K562 (cell line): ENCODE measurements around the gene SNX30. TPM values are rescaled to one million over a fixed set of nuclear protein-coding genes. Genes with fewer than 3 reads are reported as not detected.

Source experiments
- BCL6 ChIP-seq: fragments of 250-450 bp; sonication (Bioruptor Pico); IDR thresholded peaks from 2 replicates; pipeline ENCODE4 v1.4.0; 2020
- CHD1 ChIP-seq: fragments of 200-600 bp; sonication (generic); IDR thresholded peaks from one replicate; pipeline ENCODE4 v1.6.1; 2012; ENCODE audit warnings: mild to moderate bottlenecking, moderate library complexity, low read length, inconsistent platforms
- FOXP1 ChIP-seq: sonication (generic); formaldehyde crosslinking; IDR thresholded peaks from 2 replicates; pipeline ENCODE4 v1.8.0; 2022; ENCODE audit warnings: mild to moderate bottlenecking, missing genetic modification reagents
- IFI16 ChIP-seq: fragments of 250-450 bp; sonication (Bioruptor Pico); IDR thresholded peaks from 2 replicates; pipeline ENCODE4 v2.1.2; 2022; ENCODE audit warnings: mild to moderate bottlenecking, inconsistent platforms
- ILF3 ChIP-seq: fragments of 450-650 bp; IDR thresholded peaks from 2 replicates; pipeline ENCODE4 v1.6.1; 2018; ENCODE audit warnings: antibody characterized with exemption, mild to moderate bottlenecking, moderate library complexity, borderline replicate concordance
- KDM1A ChIP-seq, 2 experiments: fragments of 450-650 bp; IDR thresholded peaks; 2 replicates each; pipeline ENCODE4 v1.6.1; 2016; ENCODE audit warnings: mild to moderate bottlenecking in 2 of 2
- KDM2B ChIP-seq: fragments of 250-450 bp; sonication (Bioruptor Pico); IDR thresholded peaks from 2 replicates; pipeline ENCODE4 v1.8.0; 2021; ENCODE audit warnings: mild to moderate bottlenecking, moderate library complexity
- PHF8 ChIP-seq: fragments of 200-600 bp; sonication (generic); IDR thresholded peaks from 2 replicates; pipeline ENCODE4 v1.6.1; 2012; ENCODE audit warnings: mixed run types, mild to moderate bottlenecking, inconsistent platforms, low read length, moderate library complexity, borderline replicate concordance
- SMAD4 ChIP-seq: fragments of 250-450 bp; sonication (Bioruptor Pico); conservative IDR thresholded peaks from 2 replicates; pipeline ENCODE4 v1.8.0; 2021; ENCODE audit warnings: inconsistent platforms, mild to moderate bottlenecking, moderate library complexity
- SOX6 ChIP-seq: fragments of 450-650 bp; IDR thresholded peaks from 2 replicates; pipeline ENCODE4 v1.6.1; 2014; ENCODE audit warnings: mild to moderate bottlenecking
- ZNF140 ChIP-seq: fragments of 250-450 bp; sonication (Bioruptor Pico); IDR thresholded peaks from 2 replicates; pipeline ENCODE4 v1.8.0; 2021; ENCODE audit warnings: moderate library complexity, mild to moderate bottlenecking, inconsistent platforms
- ZNF274 ChIP-seq: IDR thresholded peaks from 2 replicates; pipeline ENCODE4 v1.6.1; 2011; ENCODE audit warnings: low read depth, mild to moderate bottlenecking, low read length, moderate library complexity, borderline replicate concordance
- ZNF644 ChIP-seq: fragments of 200-800 bp; sonication (Bioruptor generic); IDR thresholded peaks from 2 replicates; pipeline ENCODE4 v1.6.1; 2016; ENCODE audit warnings: low read depth, missing genetic modification characterization, missing compliant biosample characterization
- ZNF780A ChIP-seq: fragments of 250-450 bp; sonication (Bioruptor Pico); IDR thresholded peaks from 2 replicates; pipeline ENCODE4 v1.5.0; 2021; ENCODE audit warnings: mild to moderate bottlenecking
- polyA plus RNA-seq, 8 experiments: library from polyadenylated mRNA; depleted of rRNA in 4 of 8; stranded (reverse) in 5 of 8; unstranded in 3 of 8; fragments of >200 nt; fragmentation: Nextera tagmentation in 2 of 8; fragmentation: Illumina TruSeq in 1 of 8; extraction: Ambion mirVana in 2 of 8; extraction: Trizol in 1 of 8; gene quantifications; 2 replicates each; pipeline versions ENCODE4 v1.2.1 to v1.2.3, GENCODE V29; 2011 to 2014; ENCODE audit warnings: inconsistent platforms in 1 of 8, missing spikeins in 1 of 8
- total RNA-seq, 7 experiments: library from RNA; depleted of rRNA in 6 of 7; stranded (reverse); fragments of >200 nt in 6 of 7; fragmentation: Illumina TruSeq in 2 of 7; extraction: Trizol in 2 of 7; gene quantifications; 2 replicates each; pipeline versions ENCODE4 v1.2.1 to v1.2.3, GENCODE V29; 2011 to 2021; ENCODE audit warnings: low replicate concordance in 1 of 7
- TF ChIP-seq, protein P1 (sequence below): IDR thresholded peaks from 2 replicates; pipeline ENCODE4 v1.6.1; 2016; ENCODE audit warnings: missing genetic modification characterization, missing compliant biosample characterization
- TF ChIP-seq, protein P2 (sequence below): fragments of 450-650 bp; conservative IDR thresholded peaks from 2 replicates; pipeline ENCODE4 v1.6.1; 2016; ENCODE audit warnings: missing genetic modification characterization, low read depth, mild to moderate bottlenecking, control low read depth, missing compliant biosample characterization
- TF ChIP-seq, protein P3 (sequence below), 2 experiments: IDR thresholded peaks; 2 replicates each; pipeline ENCODE4 v1.6.1; 2012; ENCODE audit warnings: improper control_type of control experiment in 2 of 2, low read depth in 2 of 2, low read length in 2 of 2, borderline replicate concordance in 1 of 2
- TF ChIP-seq, protein P4 (sequence below): fragments of 250-450 bp; sonication (Bioruptor Pico); IDR thresholded peaks from 2 replicates; pipeline ENCODE4 v1.4.0; 2020; ENCODE audit warnings: mild to moderate bottlenecking, moderate library complexity
- TF ChIP-seq, protein P5 (sequence below): fragments of 450-650 bp; IDR thresholded peaks from 2 replicates; pipeline ENCODE4 v1.6.1; 2016; ENCODE audit warnings: low read depth, mild to moderate bottlenecking, moderate library complexity

SNX30 gene
- total and polyA plus RNA-seq, 9 of the 15 experiments (the other 6 are each of a cell fraction or from before 2014, with no cell fraction given) = 0.76 to 5.9 (median 3.3) TPM

DNA sequence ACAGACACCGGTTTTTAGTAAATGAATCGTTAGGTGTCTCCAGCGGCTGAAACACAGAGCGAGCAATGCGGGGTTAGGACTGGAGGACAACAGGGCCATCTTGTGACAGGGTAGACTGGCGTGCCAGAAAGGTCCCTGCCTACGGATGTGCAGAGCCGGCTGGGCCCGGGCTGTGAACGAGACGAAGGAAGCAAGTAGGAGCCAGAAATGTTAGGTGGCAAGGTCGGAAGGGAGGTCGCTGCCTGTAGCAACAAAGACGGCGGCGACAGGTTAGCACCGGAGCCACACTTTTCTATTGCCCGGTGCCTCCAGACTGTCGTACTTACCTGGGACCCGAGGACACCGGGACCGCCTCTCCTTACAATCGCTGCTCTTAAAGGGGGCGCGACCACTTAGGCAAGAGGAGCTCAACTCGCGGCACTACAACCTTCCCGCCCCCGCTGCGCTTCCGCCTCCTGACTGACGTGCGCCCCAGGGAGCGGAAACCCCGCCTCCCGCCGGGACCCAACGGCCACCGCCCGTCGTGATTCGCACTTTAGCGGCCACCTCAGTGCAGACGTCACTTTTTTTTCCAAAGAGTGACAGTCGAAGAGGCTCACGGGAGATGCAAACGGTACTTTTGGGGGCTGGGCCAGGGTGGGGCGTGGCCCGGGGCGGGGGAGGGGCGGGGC lies 32.8 kb upstream of the SNX30 start, which contains the start of gene INIP (continued):
- TF ChIP-seq IFI16 (no peak), CHD1 (no peak), SMAD4 (CRISPR knock-in tag) (0 out of 2 replicates have a peak, but pooled peaks have one; percentile 38), PHF8 (peak; percentile 92), ILF3 (no peak), FOXP1 (CRISPR knock-in tag) (peak; percentile 55; the same call in 1 of the 2 replicates), ZNF644 (tag) (no peak), KDM2B (no peak), ZNF140 (CRISPR knock-in tag) (no peak), ZNF274 (no peak), KDM1A (IDR thresholded peaks at IDR 0.05) (no peak), BCL6 (CRISPR knock-in tag) (no peak), ZNF780A (CRISPR knock-in tag) (no peak), SOX6 (no peak)
- TF ChIP-seq, protein P1, sequence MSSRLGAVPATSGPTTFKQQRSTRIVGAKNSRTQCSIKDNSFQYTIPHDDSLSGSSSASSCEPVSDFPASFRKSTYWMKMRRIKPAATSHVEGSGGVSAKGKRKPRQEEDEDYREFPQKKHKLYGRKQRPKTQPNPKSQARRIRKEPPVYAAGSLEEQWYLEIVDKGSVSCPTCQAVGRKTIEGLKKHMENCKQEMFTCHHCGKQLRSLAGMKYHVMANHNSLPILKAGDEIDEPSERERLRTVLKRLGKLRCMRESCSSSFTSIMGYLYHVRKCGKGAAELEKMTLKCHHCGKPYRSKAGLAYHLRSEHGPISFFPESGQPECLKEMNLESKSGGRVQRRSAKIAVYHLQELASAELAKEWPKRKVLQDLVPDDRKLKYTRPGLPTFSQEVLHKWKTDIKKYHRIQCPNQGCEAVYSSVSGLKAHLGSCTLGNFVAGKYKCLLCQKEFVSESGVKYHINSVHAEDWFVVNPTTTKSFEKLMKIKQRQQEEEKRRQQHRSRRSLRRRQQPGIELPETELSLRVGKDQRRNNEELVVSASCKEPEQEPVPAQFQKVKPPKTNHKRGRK (tag) = no peak
- TF ChIP-seq, protein P2, sequence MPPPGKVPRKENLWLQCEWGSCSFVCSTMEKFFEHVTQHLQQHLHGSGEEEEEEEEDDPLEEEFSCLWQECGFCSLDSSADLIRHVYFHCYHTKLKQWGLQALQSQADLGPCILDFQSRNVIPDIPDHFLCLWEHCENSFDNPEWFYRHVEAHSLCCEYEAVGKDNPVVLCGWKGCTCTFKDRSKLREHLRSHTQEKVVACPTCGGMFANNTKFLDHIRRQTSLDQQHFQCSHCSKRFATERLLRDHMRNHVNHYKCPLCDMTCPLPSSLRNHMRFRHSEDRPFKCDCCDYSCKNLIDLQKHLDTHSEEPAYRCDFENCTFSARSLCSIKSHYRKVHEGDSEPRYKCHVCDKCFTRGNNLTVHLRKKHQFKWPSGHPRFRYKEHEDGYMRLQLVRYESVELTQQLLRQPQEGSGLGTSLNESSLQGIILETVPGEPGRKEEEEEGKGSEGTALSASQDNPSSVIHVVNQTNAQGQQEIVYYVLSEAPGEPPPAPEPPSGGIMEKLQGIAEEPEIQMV (tag) = no peak
- TF ChIP-seq, protein P3, sequence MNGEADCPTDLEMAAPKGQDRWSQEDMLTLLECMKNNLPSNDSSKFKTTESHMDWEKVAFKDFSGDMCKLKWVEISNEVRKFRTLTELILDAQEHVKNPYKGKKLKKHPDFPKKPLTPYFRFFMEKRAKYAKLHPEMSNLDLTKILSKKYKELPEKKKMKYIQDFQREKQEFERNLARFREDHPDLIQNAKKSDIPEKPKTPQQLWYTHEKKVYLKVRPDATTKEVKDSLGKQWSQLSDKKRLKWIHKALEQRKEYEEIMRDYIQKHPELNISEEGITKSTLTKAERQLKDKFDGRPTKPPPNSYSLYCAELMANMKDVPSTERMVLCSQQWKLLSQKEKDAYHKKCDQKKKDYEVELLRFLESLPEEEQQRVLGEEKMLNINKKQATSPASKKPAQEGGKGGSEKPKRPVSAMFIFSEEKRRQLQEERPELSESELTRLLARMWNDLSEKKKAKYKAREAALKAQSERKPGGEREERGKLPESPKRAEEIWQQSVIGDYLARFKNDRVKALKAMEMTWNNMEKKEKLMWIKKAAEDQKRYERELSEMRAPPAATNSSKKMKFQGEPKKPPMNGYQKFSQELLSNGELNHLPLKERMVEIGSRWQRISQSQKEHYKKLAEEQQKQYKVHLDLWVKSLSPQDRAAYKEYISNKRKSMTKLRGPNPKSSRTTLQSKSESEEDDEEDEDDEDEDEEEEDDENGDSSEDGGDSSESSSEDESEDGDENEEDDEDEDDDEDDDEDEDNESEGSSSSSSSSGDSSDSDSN (IDR thresholded peaks at IDR 0.05; ENCODE audit: borderline replicate concordance in 1 of 2, low read depth in 2 of 2, low read length in 2 of 2) = no peak; a peak in 1 of 4 replicates
- TF ChIP-seq, protein P4, sequence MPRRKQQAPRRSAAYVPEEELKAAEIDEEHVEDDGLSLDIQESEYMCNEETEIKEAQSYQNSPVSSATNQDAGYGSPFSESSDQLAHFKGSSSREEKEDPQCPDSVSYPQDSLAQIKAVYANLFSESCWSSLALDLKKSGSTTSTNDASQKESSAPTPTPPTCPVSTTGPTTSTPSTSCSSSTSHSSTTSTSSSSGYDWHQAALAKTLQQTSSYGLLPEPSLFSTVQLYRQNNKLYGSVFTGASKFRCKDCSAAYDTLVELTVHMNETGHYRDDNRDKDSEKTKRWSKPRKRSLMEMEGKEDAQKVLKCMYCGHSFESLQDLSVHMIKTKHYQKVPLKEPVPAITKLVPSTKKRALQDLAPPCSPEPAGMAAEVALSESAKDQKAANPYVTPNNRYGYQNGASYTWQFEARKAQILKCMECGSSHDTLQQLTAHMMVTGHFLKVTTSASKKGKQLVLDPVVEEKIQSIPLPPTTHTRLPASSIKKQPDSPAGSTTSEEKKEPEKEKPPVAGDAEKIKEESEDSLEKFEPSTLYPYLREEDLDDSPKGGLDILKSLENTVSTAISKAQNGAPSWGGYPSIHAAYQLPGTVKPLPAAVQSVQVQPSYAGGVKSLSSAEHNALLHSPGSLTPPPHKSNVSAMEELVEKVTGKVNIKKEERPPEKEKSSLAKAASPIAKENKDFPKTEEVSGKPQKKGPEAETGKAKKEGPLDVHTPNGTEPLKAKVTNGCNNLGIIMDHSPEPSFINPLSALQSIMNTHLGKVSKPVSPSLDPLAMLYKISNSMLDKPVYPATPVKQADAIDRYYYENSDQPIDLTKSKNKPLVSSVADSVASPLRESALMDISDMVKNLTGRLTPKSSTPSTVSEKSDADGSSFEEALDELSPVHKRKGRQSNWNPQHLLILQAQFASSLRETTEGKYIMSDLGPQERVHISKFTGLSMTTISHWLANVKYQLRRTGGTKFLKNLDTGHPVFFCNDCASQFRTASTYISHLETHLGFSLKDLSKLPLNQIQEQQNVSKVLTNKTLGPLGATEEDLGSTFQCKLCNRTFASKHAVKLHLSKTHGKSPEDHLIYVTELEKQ (CRISPR knock-in tag) = no peak
- TF ChIP-seq, protein P5, sequence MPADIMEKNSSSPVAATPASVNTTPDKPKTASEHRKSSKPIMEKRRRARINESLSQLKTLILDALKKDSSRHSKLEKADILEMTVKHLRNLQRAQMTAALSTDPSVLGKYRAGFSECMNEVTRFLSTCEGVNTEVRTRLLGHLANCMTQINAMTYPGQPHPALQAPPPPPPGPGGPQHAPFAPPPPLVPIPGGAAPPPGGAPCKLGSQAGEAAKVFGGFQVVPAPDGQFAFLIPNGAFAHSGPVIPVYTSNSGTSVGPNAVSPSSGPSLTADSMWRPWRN = no peak
